ENCODE results near the gene SCTR.
"Not testable (repeated sequence)": the region's sequence is repeated elsewhere in the genome, so short reads cannot be mapped to it uniquely, and the experiment has no call there.

The SCTR gene

DNA sequence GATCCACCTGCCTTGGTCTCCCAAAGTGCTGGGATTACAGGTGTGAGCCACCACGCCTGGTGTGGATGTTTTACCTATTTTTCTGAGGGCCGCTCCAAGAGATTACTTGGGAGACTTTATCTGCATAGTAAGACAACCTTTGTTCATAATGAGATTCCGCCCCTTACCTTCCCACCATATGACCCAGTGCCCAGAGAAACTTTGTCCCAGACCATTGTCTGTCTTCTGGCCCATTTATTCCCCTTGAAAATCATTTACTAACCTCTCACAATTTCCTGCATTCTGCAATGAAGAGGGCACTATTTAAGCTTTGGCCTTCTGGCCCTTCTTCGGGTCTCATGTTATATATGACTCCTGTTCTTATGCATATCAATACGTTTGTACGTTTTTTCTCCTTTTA, 106.4 kb downstream of the SCTR start:
- H3K27ac ChIP-seq (ENCODE audit: low read depth, low read length), result no peak overlapping the region

DNA sequence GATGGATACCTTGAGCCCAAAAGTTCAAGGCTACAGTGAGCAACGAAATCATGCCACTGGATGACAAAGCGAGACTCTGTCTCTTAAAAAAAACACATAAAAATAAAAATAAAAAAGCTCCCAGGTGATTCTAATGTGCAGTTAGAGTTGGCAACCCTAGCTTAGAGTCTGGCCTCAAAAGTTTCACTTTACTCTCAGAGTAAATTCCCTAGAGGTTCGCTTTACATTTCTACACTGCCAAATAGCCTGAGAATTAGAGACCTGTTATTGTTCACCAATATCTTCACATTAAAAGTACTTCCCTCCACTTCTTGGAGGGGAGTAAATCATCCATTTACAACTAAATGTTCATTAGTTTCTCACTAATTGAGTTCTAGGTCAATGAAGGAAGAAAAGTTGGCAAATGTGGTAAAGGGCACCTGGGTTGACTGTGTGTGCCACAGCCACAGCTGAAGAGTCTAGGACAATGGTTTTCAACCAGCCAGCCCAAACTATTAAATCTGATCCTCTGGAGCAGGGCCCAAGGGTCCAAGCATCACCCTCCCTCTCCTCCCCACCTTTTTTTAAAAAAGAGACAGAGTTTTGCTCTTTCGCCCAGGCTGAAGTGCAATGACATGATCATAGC, 107.9 kb downstream of the SCTR start:
- Histone ChIP-seq H3K27ac (ENCODE audit: low read depth, low read length) (no peak overlapping the region), H3K4me1 (ENCODE audit: insufficient read depth, low read length) (no peaks in the 10 kb centered on the region), H3K27me3 (ENCODE audit: insufficient read depth, low read length) (no peaks in the 10 kb centered on the region), H3K4me3 (ENCODE audit: low read length) (no peak overlapping the region), H3K9me3 (ENCODE audit: insufficient read depth, low read depth, low read length) (peaks cover 12% of the 10 kb centered on the region), H3K9ac (ENCODE audit: low read depth, low read length) (no peak overlapping the region), H3K36me3 (ENCODE audit: insufficient read depth, low read length) (no peaks in the 10 kb centered on the region)
- 94% methylated on average over 3 of the region's 4 CpGs for WGBS

More for the DNA sequence above, 106.4 kb downstream of the SCTR start:
- Histone ChIP-seq H3K36me3 (ENCODE audit: insufficient read depth, low read length) (no peaks in the 10 kb centered on the region), H3K9ac (ENCODE audit: low read depth, low read length) (no peak overlapping the region), H3K27me3 (ENCODE audit: insufficient read depth, low read length) (no peaks in the 10 kb centered on the region), H3K4me3 (ENCODE audit: low read length) (no peak overlapping the region), H3K4me1 (ENCODE audit: insufficient read depth, low read length) (no peaks in the 10 kb centered on the region), H3K9me3 (ENCODE audit: insufficient read depth, low read depth, low read length) (peaks cover 19% of the 10 kb centered on the region)
- WGBS, result 97% methylated on average over 6 of the region's 6 CpGs

DNA sequence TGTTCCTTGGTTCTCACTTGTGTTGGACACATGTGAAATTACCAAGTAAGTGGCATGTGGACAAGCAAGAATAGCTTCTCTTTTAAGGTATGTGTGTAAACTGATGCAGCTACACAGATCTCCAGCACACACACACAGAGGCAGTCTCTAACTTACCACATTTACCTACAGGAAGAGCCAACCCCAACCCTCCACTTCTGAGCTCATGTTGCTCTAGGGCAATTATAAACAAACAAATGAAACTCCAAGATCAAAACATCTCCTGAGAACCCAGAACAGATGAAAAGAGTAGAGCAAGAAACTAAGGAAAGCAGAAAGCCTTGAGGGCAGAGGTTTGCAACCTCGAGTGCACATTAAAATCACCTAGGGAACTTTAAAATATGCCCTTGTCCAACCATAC, 108.7 kb downstream of the SCTR start:
- H3K4me3 ChIP-seq (ENCODE audit: low read length), result no peak overlapping the region
- no peaks in the 10 kb centered on the region for H3K4me1 ChIP-seq (ENCODE audit: insufficient read depth, low read length)
- no peak overlapping the region for H3K9ac ChIP-seq (ENCODE audit: low read depth, low read length)
- no peak overlapping the region for H3K27ac ChIP-seq (ENCODE audit: low read depth, low read length)
- no peaks in the 10 kb centered on the region for H3K27me3 ChIP-seq (ENCODE audit: insufficient read depth, low read length)
- WGBS, result 100% methylated on average over 1 of the region's 1 CpG
- H3K9me3 ChIP-seq (ENCODE audit: insufficient read depth, low read depth, low read length), result peaks cover 5% of the 10 kb centered on the region; the same call in 1 of the 2 replicates
- no peaks in the 10 kb centered on the region for H3K36me3 ChIP-seq (ENCODE audit: insufficient read depth, low read length)

DNA sequence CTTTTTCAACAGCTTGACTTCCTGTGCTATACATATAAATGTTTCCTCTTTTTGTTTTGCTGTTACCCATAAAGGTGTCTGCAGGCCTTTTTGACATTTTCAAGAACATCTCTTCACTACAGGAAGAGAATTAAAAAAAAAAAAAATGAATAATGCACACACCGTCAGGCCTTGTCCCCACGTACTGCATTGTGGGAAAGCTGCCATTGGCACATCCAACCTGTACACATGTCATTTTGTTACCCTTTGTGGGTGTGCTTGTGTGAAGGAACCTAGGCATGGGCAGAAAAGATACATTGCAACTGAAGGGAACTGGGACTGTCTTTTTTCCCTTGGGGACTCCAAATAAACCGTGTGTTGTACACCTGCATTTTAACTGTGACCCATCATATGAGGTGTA, 109.4 kb downstream of the SCTR start:
- no peaks in the 10 kb centered on the region for H3K36me3 ChIP-seq (ENCODE audit: insufficient read depth, low read length)
- H3K4me1 ChIP-seq (ENCODE audit: insufficient read depth, low read length), result no peaks in the 10 kb centered on the region
- H3K9ac ChIP-seq (ENCODE audit: low read depth, low read length), result no peak overlapping the region
- H3K27me3 ChIP-seq (ENCODE audit: insufficient read depth, low read length), result no peaks in the 10 kb centered on the region
- no peak overlapping the region for H3K27ac ChIP-seq (ENCODE audit: low read depth, low read length)
- 0 out of 2 replicates have a peak, but pooled peaks cover 4% of the 10 kb centered on the region for H3K9me3 ChIP-seq (ENCODE audit: insufficient read depth, low read depth, low read length)
- H3K4me3 ChIP-seq (ENCODE audit: low read length), result no peak overlapping the region
- WGBS, result 82% methylated on average over 3 of the region's 3 CpGs

DNA sequence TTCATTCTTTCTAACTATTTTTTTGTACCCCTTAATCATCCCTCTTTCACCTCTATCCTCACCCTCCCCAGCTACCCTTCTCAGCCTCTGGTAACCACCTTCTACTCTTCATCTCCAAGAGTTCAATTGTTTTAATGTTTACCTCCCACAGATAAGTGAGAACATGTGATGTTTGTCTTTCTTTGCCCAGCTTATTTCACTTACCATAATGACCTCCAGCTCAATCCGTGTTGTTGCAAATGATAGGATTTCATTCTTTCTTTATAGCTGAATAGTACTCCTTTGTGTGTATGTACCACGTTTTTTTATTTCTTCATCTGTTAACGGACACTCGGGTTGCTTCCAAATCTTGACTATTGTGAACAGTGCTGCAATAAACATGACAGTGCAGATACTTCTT, 114.8 kb downstream of the SCTR start:
- Histone ChIP-seq H3K27me3 (ENCODE audit: insufficient read depth, low read length) (no peaks in the 10 kb centered on the region), H3K36me3 (ENCODE audit: insufficient read depth, low read length) (no peaks in the 10 kb centered on the region)
- WGBS, result 92% methylated on average over 3 of the region's 4 CpGs

DNA sequence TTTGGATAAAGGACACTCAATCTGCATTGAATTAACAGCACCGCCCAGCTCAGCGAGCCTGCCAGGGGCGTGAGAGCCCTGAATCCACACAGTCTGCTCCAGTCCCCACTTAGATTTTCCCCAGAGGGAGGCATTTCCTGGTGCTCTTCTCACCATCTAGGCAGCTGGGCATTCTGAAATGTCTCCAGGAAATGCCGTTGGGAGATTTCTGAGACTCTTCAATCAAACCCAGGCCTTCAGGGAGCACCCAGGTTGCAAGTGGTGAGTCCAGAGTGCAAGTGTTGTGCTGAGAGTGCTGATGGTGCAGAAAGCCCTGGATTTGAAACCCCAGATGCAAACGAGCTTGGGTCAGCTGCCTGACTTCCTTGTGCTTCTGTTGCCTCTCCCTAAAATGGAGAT, 116.1 kb downstream of the SCTR start:
- no peaks in the 10 kb centered on the region for H3K27me3 ChIP-seq (ENCODE audit: insufficient read depth, low read length)
- H3K4me1 ChIP-seq (ENCODE audit: insufficient read depth, low read length), result 0 out of 2 replicates have a peak, but pooled peaks cover 5% of the 10 kb centered on the region
- H3K4me3 ChIP-seq (ENCODE audit: low read length), result no peak overlapping the region
- H3K9ac ChIP-seq (ENCODE audit: low read depth, low read length), result no peak overlapping the region
- H3K36me3 ChIP-seq (ENCODE audit: insufficient read depth, low read length), result no peaks in the 10 kb centered on the region
- no peaks in the 10 kb centered on the region for H3K9me3 ChIP-seq (ENCODE audit: insufficient read depth, low read depth, low read length)
- H3K27ac ChIP-seq (ENCODE audit: low read depth, low read length), result no peak overlapping the region
- 46% methylated on average over 5 of the region's 5 CpGs for WGBS

More for the DNA sequence above, 114.8 kb downstream of the SCTR start:
- 0 out of 2 replicates have a peak, but pooled peaks cover 5% of the 10 kb centered on the region for H3K4me1 ChIP-seq (ENCODE audit: insufficient read depth, low read length)
- no peak overlapping the region for H3K4me3 ChIP-seq (ENCODE audit: low read length)
- H3K9me3 ChIP-seq (ENCODE audit: insufficient read depth, low read depth, low read length), result 0 out of 2 replicates have a peak, but pooled peaks cover under 1% of the 10 kb centered on the region
- no peak overlapping the region for H3K9ac ChIP-seq (ENCODE audit: low read depth, low read length)
- H3K27ac ChIP-seq (ENCODE audit: low read depth, low read length), result no peak overlapping the region

DNA sequence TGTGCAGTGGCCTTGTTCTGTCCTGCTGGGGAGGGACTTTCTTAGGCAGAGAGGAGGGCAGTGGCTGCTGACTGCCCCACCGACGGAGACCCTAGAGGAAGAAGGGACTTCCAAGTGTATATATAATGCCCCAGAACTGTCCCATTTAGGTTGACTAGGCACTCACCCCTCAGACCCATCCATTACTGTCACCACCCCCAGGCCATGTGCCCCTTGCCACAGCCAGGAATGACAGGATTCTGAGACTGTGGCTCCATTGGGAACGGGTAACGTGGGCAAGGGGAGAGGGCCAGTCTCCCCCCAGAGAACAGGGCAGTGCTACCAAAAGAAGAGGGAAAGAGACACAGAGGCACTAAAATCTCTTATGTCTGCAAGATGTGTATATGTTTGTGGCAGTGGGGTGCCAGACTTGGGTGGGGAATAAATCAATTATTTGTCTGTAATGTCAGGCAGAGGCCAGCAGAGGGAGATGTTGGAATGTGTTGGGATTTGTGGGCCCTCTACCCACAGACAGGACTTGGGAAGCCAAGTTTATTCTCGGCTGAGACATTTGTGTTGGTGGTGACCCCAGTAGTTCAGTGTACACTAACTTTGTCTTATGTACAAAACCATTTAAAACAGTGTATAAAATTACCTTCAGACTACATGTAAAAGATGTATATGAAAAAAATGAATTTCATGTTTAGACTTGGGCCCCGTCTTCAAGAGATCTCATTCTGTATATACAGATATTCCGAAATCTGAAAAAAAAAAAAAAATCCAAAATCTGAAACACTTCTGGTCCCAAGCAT, 116.7 kb downstream of the SCTR start:
- Histone ChIP-seq H3K36me3 (ENCODE audit: insufficient read depth, low read length) (no peaks in the 10 kb centered on the region), H3K4me3 (ENCODE audit: low read length) (no peak overlapping the region), H3K9ac (ENCODE audit: low read depth, low read length) (no peak overlapping the region), H3K27ac (ENCODE audit: low read depth, low read length) (no peak overlapping the region), H3K4me1 (ENCODE audit: insufficient read depth, low read length) (0 out of 2 replicates have a peak, but pooled peaks cover 5% of the 10 kb centered on the region), H3K9me3 (ENCODE audit: insufficient read depth, low read depth, low read length) (no peaks in the 10 kb centered on the region), H3K27me3 (ENCODE audit: insufficient read depth, low read length) (no peaks in the 10 kb centered on the region)
- 69% methylated on average over 6 of the region's 7 CpGs for WGBS

DNA sequence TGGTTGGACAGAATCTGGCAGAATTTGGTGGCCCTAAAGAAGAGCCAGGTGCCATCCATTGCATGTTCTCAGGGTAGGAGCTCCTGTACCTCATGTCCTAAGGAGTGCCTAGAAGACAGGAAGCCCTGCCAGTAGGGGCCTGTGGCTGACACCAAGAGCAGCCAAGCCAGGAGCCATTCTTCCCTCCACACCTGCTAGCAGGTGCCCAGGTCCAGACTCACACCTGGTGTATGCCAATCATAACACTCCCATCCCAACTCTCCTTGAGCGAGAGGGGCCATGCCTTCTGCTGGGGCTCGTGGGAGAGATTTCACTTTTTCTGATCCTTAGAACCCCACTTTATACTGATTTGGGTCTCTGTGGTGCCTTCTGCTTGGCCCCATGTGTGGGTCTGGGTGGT, 119.1 kb downstream of the SCTR start:
- Histone ChIP-seq H3K9me3 (ENCODE audit: insufficient read depth, low read depth, low read length) (no peaks in the 10 kb centered on the region), H3K4me1 (ENCODE audit: insufficient read depth, low read length) (0 out of 2 replicates have a peak, but pooled peaks cover 5% of the 10 kb centered on the region), H3K27ac (ENCODE audit: low read depth, low read length) (no peak overlapping the region), H3K9ac (ENCODE audit: low read depth, low read length) (no peak overlapping the region), H3K4me3 (ENCODE audit: low read length) (no peak overlapping the region), H3K36me3 (ENCODE audit: insufficient read depth, low read length) (no peaks in the 10 kb centered on the region), H3K27me3 (ENCODE audit: insufficient read depth, low read length) (no peaks in the 10 kb centered on the region)
- 89% methylated on average over 2 of the region's 2 CpGs for WGBS

DNA sequence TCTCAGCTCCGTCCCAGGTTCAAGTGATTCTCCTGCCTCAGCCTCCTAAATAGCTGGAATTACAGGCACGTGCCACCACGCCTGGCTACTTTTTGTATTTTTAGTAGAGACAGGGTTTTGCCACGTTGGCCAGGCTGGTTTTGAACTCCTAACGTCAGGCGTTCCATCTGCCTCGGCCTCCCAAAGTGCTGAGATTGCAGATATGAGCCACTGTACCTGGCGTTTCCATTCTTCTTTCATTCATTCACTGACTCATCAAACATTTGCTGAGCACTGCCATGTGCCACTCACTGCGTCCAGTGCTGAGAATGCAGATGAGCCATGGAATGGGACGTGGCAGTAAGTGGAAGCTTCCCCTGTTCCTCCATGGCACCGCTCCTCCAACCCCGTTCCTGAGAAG, 120.7 kb downstream of the SCTR start:
- H3K4me1 ChIP-seq (ENCODE audit: insufficient read depth, low read length); H3K4me3 ChIP-seq (ENCODE audit: low read length); H3K27ac ChIP-seq (ENCODE audit: low read depth, low read length); H3K9ac ChIP-seq (ENCODE audit: low read depth, low read length); H3K9me3 ChIP-seq (ENCODE audit: insufficient read depth, low read depth, low read length); H3K36me3 ChIP-seq (ENCODE audit: insufficient read depth, low read length); H3K27me3 ChIP-seq (ENCODE audit: insufficient read depth, low read length): not testable (repeated sequence)
- WGBS, result 92% methylated on average over 12 of the region's 12 CpGs

DNA sequence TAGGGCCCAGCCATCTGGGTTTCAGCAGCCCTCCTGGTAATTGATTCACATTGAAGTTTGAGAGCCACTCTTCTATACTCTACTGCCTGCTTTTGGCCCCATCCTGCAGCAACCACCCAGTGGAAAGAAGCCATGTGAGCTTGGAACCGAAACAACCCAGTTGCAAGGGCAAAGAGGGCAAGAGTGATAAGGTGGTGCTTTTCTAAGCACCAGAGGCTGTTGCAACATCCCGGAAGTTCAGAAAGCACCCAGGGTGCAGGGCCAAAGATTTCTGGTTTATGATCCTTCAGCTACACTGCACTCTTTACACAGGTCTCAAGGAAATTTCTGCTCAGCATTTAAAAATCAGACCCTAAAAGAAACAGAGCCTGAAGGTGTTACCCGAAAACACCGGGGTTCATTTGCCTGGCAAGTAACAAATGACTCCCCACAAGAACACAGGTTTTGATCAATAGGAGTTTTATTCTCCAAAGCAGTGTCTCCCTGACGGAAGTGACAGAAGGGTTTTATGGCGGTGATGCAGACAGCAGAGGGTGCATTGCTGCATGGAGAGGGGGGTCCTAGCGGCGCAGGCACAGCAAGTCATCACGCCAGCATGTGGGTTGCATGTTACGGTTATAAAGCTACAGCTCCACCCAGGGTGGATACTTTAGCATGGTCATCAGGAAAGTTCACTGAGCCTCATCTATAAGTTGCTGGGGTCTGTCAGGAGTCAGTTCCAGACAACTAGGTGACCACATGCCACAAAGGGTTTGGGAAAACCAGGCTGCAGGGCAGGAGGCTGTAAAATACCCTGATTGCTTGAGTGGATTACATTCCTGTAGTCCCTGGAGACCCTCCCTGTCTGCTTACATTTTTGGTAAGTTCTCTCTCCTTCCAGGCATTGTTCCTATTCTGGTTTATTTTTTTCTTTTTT, 121.4 kb downstream of the SCTR start:
- Histone ChIP-seq H3K9ac (ENCODE audit: low read depth, low read length) (no peak overlapping the region), H3K4me1 (ENCODE audit: insufficient read depth, low read length) (0 out of 2 replicates have a peak, but pooled peaks cover 1% of the 10 kb centered on the region), H3K9me3 (ENCODE audit: insufficient read depth, low read depth, low read length) (no peaks in the 10 kb centered on the region), H3K36me3 (ENCODE audit: insufficient read depth, low read length) (no peaks in the 10 kb centered on the region), H3K27me3 (ENCODE audit: insufficient read depth, low read length) (no peaks in the 10 kb centered on the region), H3K27ac (ENCODE audit: low read depth, low read length) (no peak overlapping the region), H3K4me3 (ENCODE audit: low read length) (no peak overlapping the region)
- WGBS, result 95% methylated on average over 10 of the region's 10 CpGs

DNA sequence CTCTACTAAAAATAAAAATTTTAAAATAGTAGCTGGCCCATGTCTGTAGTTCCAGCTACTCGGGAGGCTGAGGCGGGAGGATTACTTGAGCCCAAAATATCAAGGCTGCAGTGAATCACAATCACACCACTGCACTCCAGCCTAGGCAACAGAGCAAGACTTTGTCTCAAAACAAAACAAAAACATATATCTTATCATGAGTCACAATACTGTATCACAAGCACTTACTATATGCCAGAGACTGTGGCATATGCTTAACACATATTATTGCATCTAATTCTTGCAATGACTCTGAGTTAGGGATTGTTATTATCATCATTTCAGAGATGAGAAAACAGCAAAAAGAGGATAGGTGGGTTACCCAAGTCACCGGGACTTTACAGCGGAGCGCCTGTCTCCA, 122.2 kb downstream of the SCTR start:
- no peak overlapping the region for H3K4me3 ChIP-seq (ENCODE audit: low read length)
- no peak overlapping the region for H3K27ac ChIP-seq (ENCODE audit: low read depth, low read length)
- no peaks in the 10 kb centered on the region for H3K27me3 ChIP-seq (ENCODE audit: insufficient read depth, low read length)
- H3K9ac ChIP-seq (ENCODE audit: low read depth, low read length), result no peak overlapping the region
- H3K4me1 ChIP-seq (ENCODE audit: insufficient read depth, low read length), result no peaks in the 10 kb centered on the region
- no peaks in the 10 kb centered on the region for H3K36me3 ChIP-seq (ENCODE audit: insufficient read depth, low read length)
- 97% methylated on average over 5 of the region's 5 CpGs for WGBS
- H3K9me3 ChIP-seq (ENCODE audit: insufficient read depth, low read depth, low read length), result no peaks in the 10 kb centered on the region

Data from HUES64 (cell line).